Muscle of arm (tissue), 12 donors: Measurements from ENCODE around the gene TWF1. TPM values are rescaled to one million over a fixed set of nuclear protein-coding genes. Genes with fewer than 3 reads are reported as not detected.
"Not testable (repeated sequence)": the region's sequence is repeated elsewhere in the genome, so short reads cannot be mapped to it uniquely, and the experiment has no call there.

ENCODE experiments used
- DNase-seq: peaks from one replicate; pipeline ENCODE4 v3.0.0-alpha.2; 2013
- polyA plus RNA-seq, 12 donors: library from polyadenylated mRNA; unstranded; fragments of 120-200 nt; gene quantifications; one replicate each; pipeline ENCODE4 v1.2.1, GENCODE V29; 2013; ENCODE audit not compliant: insufficient read length in 12 of 12

TWF1 gene
- polyA plus RNA-seq, 12 donors = 27.5 to 64.5 (median 38.3) TPM; not detected in 1

GRCh38 chr12:43812057-43812456 lies 5.9 kb upstream of the TWF1 start:
- DNase-seq = no peak

GRCh38 chr12:43807386-43807785 lies 1.3 kb upstream of the TWF1 start:
- no peak for DNase-seq

- DNase-seq = no peak
Measured at GRCh38 chr12:43806737-43807072, 588 bp upstream of the TWF1 start.

GRCh38 chr12:43805149-43805859 lies 813 bp downstream of the TWF1 start:
- peak; percentile 29 for DNase-seq

GRCh38 chr12:43797561-43798217 lies 8.4 kb downstream of the TWF1 start:
- DNase-seq = no peak

- no peak for DNase-seq
Measured at GRCh38 chr12:43795716-43796280, 10.3 kb downstream of the TWF1 start.

- peak; percentile 49 for DNase-seq
Measured at GRCh38 chr12:43789941-43790340, 16.2 kb downstream of the TWF1 start.

DNA sequence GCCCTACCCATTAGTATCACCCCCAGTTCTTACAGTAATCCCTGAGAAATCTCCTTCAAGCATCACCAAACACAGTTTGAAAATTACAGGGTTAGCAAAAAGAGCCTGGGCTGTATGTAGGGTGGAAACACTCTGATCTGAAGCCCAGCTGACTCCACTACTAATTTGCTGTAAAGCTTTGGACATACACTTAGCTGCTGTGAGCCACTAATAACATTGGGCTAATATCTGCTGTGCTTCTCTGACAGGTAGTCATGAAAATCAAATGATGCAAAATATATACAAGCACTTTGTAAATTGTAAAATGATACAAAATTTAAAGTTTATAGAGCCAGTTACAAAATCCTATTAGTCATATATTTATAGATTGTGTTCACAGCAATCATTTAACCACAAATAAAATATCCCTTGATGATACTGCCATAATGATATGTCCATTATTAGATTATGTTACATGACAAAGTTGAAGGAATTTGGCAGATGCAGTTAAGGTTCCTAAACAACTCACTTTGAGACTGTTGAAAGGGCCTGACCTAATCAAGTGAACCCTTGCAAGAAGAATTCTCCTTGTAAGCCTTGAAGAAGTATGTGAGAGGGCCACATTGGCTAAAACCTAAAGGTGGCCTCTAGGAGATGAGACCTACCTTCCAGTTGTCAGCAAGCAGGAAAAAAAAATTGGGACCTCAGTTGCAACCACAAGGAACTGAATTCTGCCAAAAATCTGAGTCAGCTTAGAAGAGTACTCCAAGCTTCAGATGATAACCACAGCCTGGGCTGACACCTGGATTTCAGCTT lies 19.0 kb downstream of the TWF1 start:
- no peak for DNase-seq

- peak; percentile 28 for DNase-seq
Measured at GRCh38 chr12:43776498-43776897, 29.6 kb downstream of the TWF1 start.

DNA sequence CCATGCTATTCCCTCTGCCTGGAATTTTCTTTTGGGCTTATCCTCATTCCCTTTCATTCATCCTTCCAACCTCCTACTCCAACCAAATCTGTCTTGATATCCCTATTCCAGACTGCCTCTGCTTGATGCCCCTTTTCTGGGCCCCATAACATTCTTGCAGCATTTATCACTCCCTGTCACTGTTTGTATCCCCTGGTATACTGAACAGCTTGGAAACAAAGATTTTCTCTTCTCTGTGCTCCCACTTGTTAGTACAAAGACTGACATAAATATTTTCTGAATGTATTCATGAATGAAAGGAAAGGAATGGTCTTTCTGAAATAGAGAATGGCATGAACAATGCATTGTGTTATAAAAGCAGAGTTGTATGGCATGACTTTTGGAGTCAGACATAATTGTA lies 39.8 kb downstream of the TWF1 start:
- DNase-seq = no peak

GRCh38 chr12:43764528-43764927 lies 41.6 kb downstream of the TWF1 start:
- no peak for DNase-seq

DNA sequence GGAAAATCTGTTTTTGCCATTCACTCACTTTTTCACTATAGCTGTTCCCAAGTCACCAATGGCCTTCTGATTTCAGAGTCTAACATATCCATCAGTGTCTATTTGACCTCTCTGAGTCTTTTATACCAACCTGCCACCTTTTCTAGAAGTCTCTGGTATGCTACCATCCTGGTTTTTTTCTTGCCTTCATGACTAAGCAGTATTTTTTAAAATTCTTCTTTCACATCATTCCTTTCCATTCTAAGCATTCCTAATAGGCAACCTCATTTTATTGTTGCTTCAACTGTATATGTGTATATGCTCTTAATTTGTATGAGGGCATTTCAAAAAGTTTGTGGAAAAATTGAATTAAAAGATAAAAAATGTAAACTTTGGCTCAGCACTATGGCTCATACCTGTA lies 42.3 kb downstream of the TWF1 start:
- DNase-seq = no peak

GRCh38 chr12:43762596-43762995 lies 43.5 kb downstream of the TWF1 start:
- no peak for DNase-seq

GRCh38 chr12:43761500-43761899 lies 44.6 kb downstream of the TWF1 start:
- DNase-seq = no peak

DNA sequence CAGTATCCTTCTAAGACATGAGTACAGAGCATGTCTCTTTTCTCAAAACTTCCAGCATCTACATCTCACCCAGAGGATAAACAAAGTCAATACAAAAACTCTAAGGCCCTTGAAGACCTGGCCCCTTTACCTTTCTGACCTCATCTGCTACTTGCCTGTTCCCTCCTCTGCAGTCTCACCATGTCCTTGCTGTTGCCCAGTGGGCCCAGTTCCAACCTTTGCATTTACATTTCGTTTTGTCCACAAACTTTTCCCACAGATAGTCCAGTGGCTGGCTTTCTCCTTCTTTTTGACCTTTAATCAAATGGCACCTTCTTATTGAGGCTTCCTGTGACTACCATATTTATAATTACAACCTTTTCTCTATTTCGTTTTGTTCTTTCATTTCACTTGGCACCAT lies 45.7 kb downstream of the TWF1 start:
- DNase-seq = no peak

DNA sequence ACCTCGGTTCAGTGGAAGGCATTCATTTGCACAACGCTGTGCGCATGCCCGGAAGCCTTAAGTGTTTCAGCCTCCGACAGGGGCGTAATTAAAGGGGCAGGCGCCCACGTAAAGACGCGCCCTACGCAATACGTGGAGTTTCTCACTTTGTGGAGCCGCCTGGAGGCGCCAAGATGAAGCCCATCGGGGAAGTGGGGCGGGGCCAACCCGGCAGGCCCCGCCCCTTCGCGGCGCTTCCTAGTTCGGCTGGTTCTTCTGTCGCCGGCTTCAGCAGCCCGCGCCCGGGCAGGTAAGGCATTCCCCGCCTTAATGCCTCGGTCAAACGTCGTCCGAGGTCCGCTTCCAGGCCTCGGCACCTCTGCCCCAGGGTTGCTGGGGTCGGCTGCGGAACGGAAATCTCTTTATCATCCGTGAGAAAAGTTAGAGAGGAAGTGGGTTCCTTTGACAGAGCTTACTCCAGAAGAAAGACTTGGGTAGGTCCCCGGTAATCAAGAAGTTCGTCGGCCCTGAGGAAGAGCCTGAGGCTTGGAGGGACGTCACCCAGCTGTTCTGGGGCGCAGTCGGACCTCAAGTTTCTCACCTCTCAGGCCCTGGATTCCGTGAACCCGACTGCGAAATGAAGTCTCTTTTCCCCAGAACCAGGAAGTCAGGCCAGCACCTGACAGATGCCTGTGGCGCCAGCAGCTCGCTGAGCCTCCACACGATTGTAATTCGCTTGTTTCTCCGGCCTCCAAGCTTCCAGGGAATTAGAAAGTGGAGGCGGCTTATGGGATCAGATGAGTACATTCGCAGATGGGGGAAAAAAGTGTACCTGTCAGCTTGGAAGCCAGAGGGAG lies 47.2 kb downstream of the TWF1 start, which contains the start of the genes IRAK4 and PUS7L:
TSS of gene IRAK4 (plus strand) at position 224 of the 836 bp plus-strand sequence. CDS start 9,161 bp downstream, outside the sequence.
TSS of gene PUS7L (minus strand) at position 63 of the 836 bp plus-strand sequence. CDS start 3,545 bp downstream, outside the sequence.
- peak; percentile 97 for DNase-seq

- no peak for DNase-seq
Measured at GRCh38 chr12:43758247-43758727, 47.8 kb downstream of the TWF1 start.

GRCh38 chr12:43754015-43754414 lies 52.1 kb downstream of the TWF1 start:
- DNase-seq = no peak

GRCh38 chr12:43751360-43751759 lies 54.8 kb downstream of the TWF1 start:
- DNase-seq = not testable (repeated sequence)

DNA sequence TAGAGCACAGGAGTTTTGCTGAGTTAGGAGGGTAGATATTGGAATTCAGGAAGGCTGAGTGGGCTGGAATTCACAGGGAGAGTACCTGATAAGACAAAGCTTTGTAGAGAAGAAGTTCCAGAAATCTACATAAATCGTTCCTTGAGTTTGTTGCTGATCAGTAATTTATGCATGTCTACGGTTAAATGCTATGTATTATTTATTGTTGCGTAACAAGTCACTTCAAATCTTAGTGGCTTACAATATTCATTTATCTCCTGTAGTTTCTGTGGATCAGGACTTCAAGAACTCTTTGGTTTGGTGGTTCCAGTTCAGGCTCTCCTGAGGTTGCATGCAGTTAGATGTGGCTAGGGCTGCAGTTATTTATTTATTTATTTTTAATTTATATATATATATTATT lies 55.3 kb downstream of the TWF1 start:
- no peak for DNase-seq

DNA sequence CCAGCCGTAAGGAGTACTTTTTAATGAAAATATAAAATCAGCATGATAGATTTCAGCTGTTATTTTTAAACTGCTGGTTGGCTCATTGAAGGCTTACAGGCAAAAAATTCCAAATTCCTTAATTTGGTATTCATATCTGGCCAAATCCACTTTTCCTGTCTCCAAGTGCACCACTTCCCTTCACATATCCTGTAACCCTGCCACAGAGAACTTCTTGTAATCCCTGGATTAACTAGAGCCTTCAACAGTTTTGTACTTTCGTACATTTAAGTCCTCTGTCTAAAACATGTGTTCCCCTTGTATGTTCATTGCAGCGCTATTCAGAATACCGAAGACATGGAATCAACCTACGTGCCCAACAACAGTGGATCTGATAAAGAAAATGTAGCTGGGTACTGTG lies 57.1 kb downstream of the TWF1 start:
- DNase-seq = no peak
